ENCODE measurements around the gene GPC6. TPM values are rescaled to one million over a fixed set of nuclear protein-coding genes. Genes with fewer than 3 reads are reported as not detected.

GPC6 gene
- total RNA-seq, 1 experiment from 2014 or later, result 0.22 TPM

DNA sequence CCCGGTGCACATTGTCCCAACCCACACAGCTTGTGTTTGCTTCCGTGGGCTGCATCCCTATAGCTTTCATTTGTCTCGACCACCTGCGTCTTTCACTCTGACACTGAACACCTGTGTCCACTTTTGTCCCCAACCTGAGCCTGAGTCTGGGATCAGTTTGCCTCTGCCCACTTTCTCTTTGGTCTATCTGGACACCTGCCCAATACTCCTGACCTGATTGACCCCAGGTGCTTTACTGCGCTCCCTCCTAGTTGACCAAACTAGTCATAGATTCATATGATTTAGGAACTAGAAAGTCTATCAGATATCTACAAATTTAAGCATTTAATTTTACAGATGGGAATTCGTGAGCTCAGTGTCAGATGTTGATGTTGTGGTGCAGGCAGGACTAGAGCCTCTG lies 1043.0 kb downstream of the GPC6 start:
- Histone ChIP-seq H3K27ac (ENCODE audit: low read depth, low read length) (no peak overlapping the region), H3K9me2 (ENCODE audit: insufficient read depth) (no peaks in the 10 kb centered on the region), H3K27me3 (ENCODE audit: insufficient read depth, low read length) (no peaks in the 10 kb centered on the region), H3K4me3 (replicated peaks in 1 of 2; ENCODE audit: low read depth in 1 of 2, low read length in 2 of 2) (no peak overlapping the region), H3K9me3 (ENCODE audit: control insufficient read depth in 1 of 2, insufficient read depth in 1 of 2, low read depth in 1 of 2, low read length in 2 of 2) (peaks cover 0 to 4% of the 10 kb centered on the region in 2 experiments; a peak in 1 of 4 replicates), H4K20me1 (ENCODE audit: insufficient read depth) (no peaks in the 10 kb centered on the region), H3K4me2 (ENCODE audit: low read length) (no peak overlapping the region), H2AFZ (ENCODE audit: low read depth, low read length, poor library complexity, severe bottlenecking) (no peak overlapping the region), H3K36me3 (ENCODE audit: control insufficient read depth in 1 of 2, insufficient read depth in 2 of 2, low read length in 2 of 2) (no peaks in the 10 kb centered on the region), H3K4me1 (ENCODE audit: control insufficient read depth in 1 of 2, insufficient read depth in 2 of 2, low read length in 2 of 2) (no peaks in the 10 kb centered on the region), H3K9ac (ENCODE audit: low read length) (no peak overlapping the region), H3K79me2 (ENCODE audit: insufficient read depth, low read length) (no peaks in the 10 kb centered on the region)
- DNase-seq (ENCODE audit: low read depth, low spot score), result no peak
- ChIA-PET RAD21 (ENCODE audit: low non-redundant PET in 1 of 2, low total read pairs in 2 of 2, uncharacterized antibody in 2 of 2, unreplicated experiment in 2 of 2) (no interaction called here), POLR2A (no interaction called here), CTCF (no interaction called here)
- ATAC-seq, result no peak
- BruUV-seq (replicated peaks), result no TSS peak
- no peak for TF ChIP-seq FOSL1 (IDR thresholded peaks at IDR 0.05; ENCODE audit: low read depth)
- no peak for TF ChIP-seq ELF1 (IDR thresholded peaks at IDR 0.05; ENCODE audit: borderline replicate concordance, low read depth)
- TF ChIP-seq EGR1 (IDR thresholded peaks at IDR 0.05; ENCODE audit: low read depth), result no peak
- no peak for TF ChIP-seq ZFX (IDR thresholded peaks at IDR 0.05)
- TF ChIP-seq, protein P1, sequence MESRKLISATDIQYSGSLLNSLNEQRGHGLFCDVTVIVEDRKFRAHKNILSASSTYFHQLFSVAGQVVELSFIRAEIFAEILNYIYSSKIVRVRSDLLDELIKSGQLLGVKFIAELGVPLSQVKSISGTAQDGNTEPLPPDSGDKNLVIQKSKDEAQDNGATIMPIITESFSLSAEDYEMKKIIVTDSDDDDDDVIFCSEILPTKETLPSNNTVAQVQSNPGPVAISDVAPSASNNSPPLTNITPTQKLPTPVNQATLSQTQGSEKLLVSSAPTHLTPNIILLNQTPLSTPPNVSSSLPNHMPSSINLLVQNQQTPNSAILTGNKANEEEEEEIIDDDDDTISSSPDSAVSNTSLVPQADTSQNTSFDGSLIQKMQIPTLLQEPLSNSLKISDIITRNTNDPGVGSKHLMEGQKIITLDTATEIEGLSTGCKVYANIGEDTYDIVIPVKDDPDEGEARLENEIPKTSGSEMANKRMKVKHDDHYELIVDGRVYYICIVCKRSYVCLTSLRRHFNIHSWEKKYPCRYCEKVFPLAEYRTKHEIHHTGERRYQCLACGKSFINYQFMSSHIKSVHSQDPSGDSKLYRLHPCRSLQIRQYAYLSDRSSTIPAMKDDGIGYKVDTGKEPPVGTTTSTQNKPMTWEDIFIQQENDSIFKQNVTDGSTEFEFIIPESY (IDR thresholded peaks at IDR 0.05; ENCODE audit: extremely low read depth, insufficient replicate concordance, low read length), result no peak
- TF ChIP-seq SRF (IDR thresholded peaks at IDR 0.05; ENCODE audit: low read depth), result no peak
- TF ChIP-seq CBX3 (IDR thresholded peaks at IDR 0.05; ENCODE audit: low read depth), result no peak
- intact Hi-C loops (cut with micrococcal nuclease), result no loop called here

DNA sequence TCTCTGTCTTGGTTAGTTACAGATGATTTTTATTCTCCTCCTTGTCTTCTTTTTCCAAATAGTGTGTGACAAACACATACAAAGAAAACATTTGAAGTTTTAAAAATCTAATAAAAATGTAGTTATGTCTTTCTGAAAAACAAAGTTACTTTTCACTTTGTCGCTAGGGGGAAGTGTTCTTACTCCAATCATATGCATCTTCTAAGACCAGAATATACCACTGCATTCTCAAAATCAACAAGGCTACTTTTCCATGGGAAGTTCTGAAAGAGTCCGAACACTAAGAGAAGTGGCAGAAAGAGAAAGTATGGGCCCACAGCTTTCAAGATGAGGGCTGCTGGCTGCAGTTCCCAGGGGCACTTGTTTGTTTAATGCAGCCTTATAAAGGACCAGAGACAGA lies 1043.9 kb downstream of the GPC6 start:
- Histone ChIP-seq H3K4me2 (ENCODE audit: low read length) (no peak overlapping the region), H3K36me3 (ENCODE audit: control insufficient read depth in 1 of 2, insufficient read depth in 2 of 2, low read length in 2 of 2) (no peaks in the 10 kb centered on the region), H3K27ac (ENCODE audit: low read depth, low read length) (no peak overlapping the region), H3K4me1 (ENCODE audit: control insufficient read depth in 1 of 2, insufficient read depth in 2 of 2, low read length in 2 of 2) (no peaks in the 10 kb centered on the region), H3K4me3 (replicated peaks in 1 of 2; ENCODE audit: low read depth in 1 of 2, low read length in 2 of 2) (no peak overlapping the region), H3K9ac (ENCODE audit: low read length) (no peak overlapping the region), H2AFZ (ENCODE audit: low read depth, low read length, poor library complexity, severe bottlenecking) (no peak overlapping the region), H4K20me1 (ENCODE audit: insufficient read depth) (no peaks in the 10 kb centered on the region), H3K9me2 (ENCODE audit: insufficient read depth) (no peaks in the 10 kb centered on the region), H3K9me3 (ENCODE audit: control insufficient read depth in 1 of 2, insufficient read depth in 1 of 2, low read depth in 1 of 2, low read length in 2 of 2) (peaks cover 0 to 4% of the 10 kb centered on the region in 2 experiments; a peak in 1 of 4 replicates), H3K27me3 (ENCODE audit: insufficient read depth, low read length) (no peaks in the 10 kb centered on the region), H3K79me2 (ENCODE audit: insufficient read depth, low read length) (no peaks in the 10 kb centered on the region)
- DNase-seq (ENCODE audit: low read depth, low spot score) (no peak), ATAC-seq (no peak)
- RAD21 ChIA-PET (ENCODE audit: low non-redundant PET in 1 of 2, low total read pairs in 2 of 2, uncharacterized antibody in 2 of 2, unreplicated experiment in 2 of 2), result no interaction called here
- POLR2A ChIA-PET, result no interaction called here
- BruUV-seq (replicated peaks), result no TSS peak
- TF ChIP-seq POLR2A (IDR thresholded peaks at IDR 0.05; ENCODE audit: borderline replicate concordance, extremely low read depth, insufficient read depth, insufficient read length), result no peak
- TF ChIP-seq SRF (IDR thresholded peaks at IDR 0.05; ENCODE audit: low read depth), result no peak
- TF ChIP-seq, protein P2, sequence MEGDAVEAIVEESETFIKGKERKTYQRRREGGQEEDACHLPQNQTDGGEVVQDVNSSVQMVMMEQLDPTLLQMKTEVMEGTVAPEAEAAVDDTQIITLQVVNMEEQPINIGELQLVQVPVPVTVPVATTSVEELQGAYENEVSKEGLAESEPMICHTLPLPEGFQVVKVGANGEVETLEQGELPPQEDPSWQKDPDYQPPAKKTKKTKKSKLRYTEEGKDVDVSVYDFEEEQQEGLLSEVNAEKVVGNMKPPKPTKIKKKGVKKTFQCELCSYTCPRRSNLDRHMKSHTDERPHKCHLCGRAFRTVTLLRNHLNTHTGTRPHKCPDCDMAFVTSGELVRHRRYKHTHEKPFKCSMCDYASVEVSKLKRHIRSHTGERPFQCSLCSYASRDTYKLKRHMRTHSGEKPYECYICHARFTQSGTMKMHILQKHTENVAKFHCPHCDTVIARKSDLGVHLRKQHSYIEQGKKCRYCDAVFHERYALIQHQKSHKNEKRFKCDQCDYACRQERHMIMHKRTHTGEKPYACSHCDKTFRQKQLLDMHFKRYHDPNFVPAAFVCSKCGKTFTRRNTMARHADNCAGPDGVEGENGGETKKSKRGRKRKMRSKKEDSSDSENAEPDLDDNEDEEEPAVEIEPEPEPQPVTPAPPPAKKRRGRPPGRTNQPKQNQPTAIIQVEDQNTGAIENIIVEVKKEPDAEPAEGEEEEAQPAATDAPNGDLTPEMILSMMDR (IDR thresholded peaks at IDR 0.05 in 2 of 3, conservative IDR thresholded peaks at IDR 0.05 in 1 of 3; ENCODE audit: borderline replicate concordance in 1 of 3, insufficient read depth in 1 of 3, low read depth in 2 of 3, low read length in 2 of 3), result 0 out of 6 replicates have a peak, but pooled peaks of 1 of the 3 experiments have one; percentile 4
- CTCF ChIA-PET, result no interaction called here
- intact Hi-C loops (cut with micrococcal nuclease), result no loop called here
